GM12878 (cell line): ENCODE data around the gene SLC22A12. TPM values are rescaled to one million over a fixed set of nuclear protein-coding genes. Genes with fewer than 3 reads are reported as not detected.

Experiments
- ATAC-seq: fragments of 200-7000 bp; cut with Tn5 transposase; 3 replicates; pipeline ENCODE4 v1.9.1; 2020; ENCODE audit warnings: mild to moderate bottlenecking, moderate library complexity
- BruUV-seq: library from RNA; stranded (reverse); fragments of 400-500 nt; replicated peaks from 2 replicates; lab custom pipeline; 2021; lab: Mats Ljungman, UMichigan
- CTCF ChIA-PET: fragments of 300-600 bp; sonication (Branson Sonifier 250); formaldehyde crosslinking; extraction: SDS; loops from one replicate; lab custom pipeline; 2021; ENCODE audit warnings: inconsistent platforms; lab: Yijun Ruan, JAX
- POLR2A ChIA-PET: fragments of 350-600 bp; formaldehyde crosslinking; extraction: SDS; loops from one replicate; lab custom pipeline; 2021; ENCODE audit warnings: inconsistent platforms; lab: Charles Lee
- RAD21 ChIA-PET: fragments of 300-600 bp; sonication (Branson Sonifier 250); formaldehyde crosslinking; loops from one replicate; lab custom pipeline; 2023; ENCODE audit warnings: antibody characterized with exemption; ENCODE audit not compliant: unreplicated experiment; lab: Charles Lee
- SMC1A ChIA-PET: fragments of 300-600 bp; sonication (Branson Sonifier 250); formaldehyde crosslinking; loops from one replicate; lab custom pipeline; 2023; ENCODE audit not compliant: unreplicated experiment, uncharacterized antibody; lab: Charles Lee
- DNase-seq: peaks from one replicate; pipeline ENCODE4 v3.0.0-alpha.2; 2011; ENCODE audit warnings: low read depth, low spot score
- FAIRE-seq: peaks from 3 replicates; lab custom pipeline; 2011; peaks lifted over from hg19 to GRCh38; lab: Jason Lieb, UNC
- H2AFZ ChIP-seq: 2 replicates; pipeline ENCODE4 v1.6.0; 2011; ENCODE audit warnings: low read depth, low read length, control low read depth; ENCODE audit not compliant: control insufficient read depth
- H3K27ac ChIP-seq: 2 replicates; pipeline ENCODE4 v1.5.1; 2011; ENCODE audit warnings: control low read depth; ENCODE audit not compliant: control insufficient read depth, insufficient read depth
- H3K27me3 ChIP-seq, 2 experiments: replicated peaks in 1 of 2; 2 replicates each; pipeline versions ENCODE4 v1.6.0 to v1.6.1; 2011; ENCODE audit warnings: low read length in 1 of 2; ENCODE audit not compliant: control insufficient read depth in 2 of 2, insufficient read depth in 2 of 2
- H3K36me3 ChIP-seq, 2 experiments: 2 replicates each; pipeline ENCODE4 v1.5.1; 2011; ENCODE audit warnings: low read length in 1 of 2; ENCODE audit not compliant: control insufficient read depth in 2 of 2, insufficient read depth in 2 of 2
- H3K4me1 ChIP-seq: 2 replicates; pipeline ENCODE4 v1.6.1; 2011; ENCODE audit warnings: mild to moderate bottlenecking, low read length, moderate library complexity, mixed read lengths; ENCODE audit not compliant: control insufficient read depth, insufficient read depth
- H3K4me2 ChIP-seq: 2 replicates; pipeline ENCODE4 v1.6.0; 2011; ENCODE audit warnings: control low read depth; ENCODE audit not compliant: control insufficient read depth, insufficient read depth
- H3K4me3 ChIP-seq: fragments of 200-600 bp; sonication (generic); 2 replicates; pipeline ENCODE4 v1.5.1; 2016
- H3K79me2 ChIP-seq: 2 replicates; pipeline ENCODE4 v1.6.0; 2011; ENCODE audit warnings: low read length; ENCODE audit not compliant: control insufficient read depth, insufficient read depth
- H3K9ac ChIP-seq: 2 replicates; pipeline ENCODE4 v1.8.0; 2011; ENCODE audit warnings: low read length, control low read depth, mixed read lengths; ENCODE audit not compliant: control insufficient read depth, insufficient read depth
- H3K9me3 ChIP-seq: replicated peaks from 3 replicates; pipeline ENCODE4 v1.5.1; 2011; ENCODE audit warnings: mild to moderate bottlenecking, low read length; ENCODE audit not compliant: control insufficient read depth, insufficient read depth
- H4K20me1 ChIP-seq: 2 replicates; pipeline ENCODE4 v1.6.0; 2011; ENCODE audit not compliant: control insufficient read depth, insufficient read depth
- E4F1 ChIP-seq: fragments of 450-650 bp; IDR thresholded peaks from 2 replicates; pipeline ENCODE4 v1.6.1; 2018; ENCODE audit warnings: borderline replicate concordance, mild to moderate bottlenecking; ENCODE audit not compliant: partially characterized antibody
- HCFC1 ChIP-seq: fragments of 150-350 bp; IDR thresholded peaks from 2 replicates; pipeline ENCODE4 v1.6.1; 2014; ENCODE audit warnings: low read length
- IKZF1 ChIP-seq: fragments of 450-650 bp; conservative IDR thresholded peaks from 2 replicates; pipeline ENCODE4 v1.6.1; 2017; ENCODE audit warnings: antibody characterized with exemption, mild to moderate bottlenecking
- MAX ChIP-seq: IDR thresholded peaks from 2 replicates; pipeline ENCODE4 v1.6.1; 2012; ENCODE audit warnings: low read depth, low read length, improper control_type of control experiment
- SIX5 ChIP-seq: IDR thresholded peaks from 2 replicates; pipeline ENCODE4 v1.6.1; 2011; ENCODE audit warnings: mild to moderate bottlenecking, low read depth, low read length, moderate library complexity; ENCODE audit not compliant: severe bottlenecking
- TCF12 ChIP-seq: IDR thresholded peaks from 2 replicates; pipeline ENCODE4 v1.6.1; 2011; ENCODE audit warnings: low read depth, mild to moderate bottlenecking, low read length
- ZZZ3 ChIP-seq: IDR thresholded peaks from 2 replicates; pipeline ENCODE4 v1.6.1; 2011; ENCODE audit warnings: low read depth; ENCODE audit not compliant: control insufficient read depth, insufficient read length
- WGBS: methylation state at CpG from one replicate; pipeline ENCODE4 v1.1.6; 2016; ENCODE audit warnings: low lambda C conversion rate; ENCODE audit not compliant: insufficient replicate concordance, insufficient coverage; ENCODE audit errors: missing lambda C conversion rate; 5-methylcytosine and 5-hydroxymethylcytosine counted together
- in situ Hi-C: fragments of 300-500 bp; cut with MboI; formaldehyde crosslinking; loops from 9 replicates; pipeline ENCODE4 v1.14.3; 2018; ENCODE audit warnings: mixed read lengths
- intact Hi-C: fragments of 100-400 bp; cut with micrococcal nuclease; formaldehyde crosslinking; loops from one replicate; pipeline ENCODE4 v1.14.2; 2022; ENCODE audit not compliant: unreplicated experiment
- polyA plus RNA-seq, 11 experiments: library from polyadenylated mRNA; depleted of rRNA in 4 of 11; unstranded in 6 of 11; stranded (reverse) in 5 of 11; fragments of >200 nt; fragmentation: Nextera tagmentation in 4 of 11; fragmentation: Illumina TruSeq in 1 of 11; extraction: Ambion mirVana in 4 of 11; extraction: Trizol in 1 of 11; gene quantifications; 1 replicate in 1 of 11; 2 replicates in 10 of 11; pipeline versions ENCODE4 v1.2.1 to v1.2.3, GENCODE V29; 2011 to 2016; ENCODE audit warnings: inconsistent platforms in 2 of 11, missing spikeins in 2 of 11, low read depth in 1 of 11
- total RNA-seq, 4 experiments: library from RNA; depleted of rRNA in 3 of 4; stranded (reverse); fragments of >200 nt in 3 of 4; fragmentation: Illumina TruSeq in 1 of 4; extraction: Trizol in 1 of 4; gene quantifications; 2 replicates each; pipeline versions ENCODE4 v1.2.1 to v1.2.3, GENCODE V29; 2013 to 2021

SLC22A12 gene
- total and polyA plus RNA-seq, 10 of the 15 experiments (the other 5 are each of a cell fraction or from before 2014, with no cell fraction given), result not detected

- no peaks in the 10 kb centered on the region for H3K36me3 ChIP-seq
- in situ Hi-C loops (loop anchor here (5.0 kb wide), 1 partner anchor 52 kb away; no protein-coding TSS in a partner anchor), intact Hi-C loops (no loop called here)
- no peak overlapping the region for H3K4me2 ChIP-seq
- TF ChIP-seq E4F1 (no peak), MAX (no peak)
- no peaks in the 10 kb centered on the region for H3K9me3 ChIP-seq
- H3K79me2 ChIP-seq, result no peaks in the 10 kb centered on the region
- H3K27ac ChIP-seq, result no peak overlapping the region
- no peak overlapping the region for H3K4me3 ChIP-seq
- H3K4me1 ChIP-seq, result no peaks in the 10 kb centered on the region
- ATAC-seq (no peak), DNase-seq (no peak), FAIRE-seq (no peak)
- ChIA-PET RAD21 (no interaction called here), POLR2A (no interaction called here), CTCF (interaction anchor here (0.6 kb wide), 1 partner anchor 543 kb away, joined by 3 read pairs; no protein-coding TSS in a partner anchor), SMC1A (no interaction called here)
- 0% methylated on average over 4 of the region's 4 CpGs for WGBS
- H3K9ac ChIP-seq, result no peak overlapping the region
- H3K27me3 ChIP-seq, result no peaks in the 10 kb centered on the region
- no peak overlapping the region for H2AFZ ChIP-seq
- no peaks in the 10 kb centered on the region for H4K20me1 ChIP-seq
- BruUV-seq, result no TSS peak
These were observed 28.2 kb downstream of the SLC22A12 start for GRCh38 chr11:64619196-64619595.

DNA sequence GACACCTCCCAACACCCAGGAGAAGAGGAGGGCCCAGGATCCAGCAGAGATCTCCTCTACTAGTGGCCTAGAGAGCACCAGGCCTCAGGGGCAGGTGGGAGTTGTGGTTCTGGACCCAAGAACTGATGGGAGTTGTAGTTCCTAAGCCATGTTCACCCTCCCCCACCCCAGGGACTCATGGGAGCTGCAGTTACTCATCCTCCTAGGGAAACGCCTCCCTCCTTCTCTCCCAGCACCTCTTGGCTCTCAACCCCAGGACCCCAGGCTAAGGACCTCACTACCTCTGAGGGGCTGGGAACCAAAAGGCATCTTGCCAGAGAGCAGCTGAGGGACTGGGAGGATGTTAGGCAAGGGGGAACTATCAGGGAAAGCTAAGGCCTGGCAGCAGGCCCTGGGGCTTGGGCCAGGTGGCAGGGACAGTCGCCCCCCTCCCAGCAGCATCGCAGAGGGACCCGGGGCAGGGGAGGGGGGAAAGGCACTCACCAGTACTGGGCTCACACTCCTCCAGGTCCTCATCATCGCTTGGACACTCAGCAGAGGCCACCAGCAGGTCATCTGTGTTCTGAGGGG, 28.9 kb downstream of the SLC22A12 start:
- in situ Hi-C loops, result loop anchor here (5.0 kb wide), 1 partner anchor 53 kb away; no protein-coding TSS in a partner anchor
- no peak overlapping the region for H2AFZ ChIP-seq
- CTCF ChIA-PET, result interaction anchor here (0.6 to 0.8 kb wide), 3 partner anchors 27 to 544 kb away, joined by 3 read pairs; no protein-coding TSS in a partner anchor
- no peak for FAIRE-seq
- no peak overlapping the region for H3K9ac ChIP-seq
- H3K27ac ChIP-seq, result no peak overlapping the region
- intact Hi-C loops, result no loop called here
- no peak overlapping the region for H3K4me2 ChIP-seq
- no peaks in the 10 kb centered on the region for H4K20me1 ChIP-seq
- WGBS, result 5% methylated on average over 2 of the region's 5 CpGs
- H3K9me3 ChIP-seq, result no peaks in the 10 kb centered on the region
- TF ChIP-seq HCFC1 (peak; percentile 69), MAX (no peak), IKZF1 (0 out of 2 replicates have a peak, but pooled peaks have one; percentile 40), TCF12 (no peak), ZZZ3 (no peak), SIX5 (peak; percentile 68)
- TF ChIP-seq, all 136 proteins: peak for 3
- Histone ChIP-seq H3K4me1 (peaks cover 1% of the 10 kb centered on the region), H3K27me3 (no peaks in the 10 kb centered on the region), H3K4me3 (no peak overlapping the region), H3K36me3 (no peaks in the 10 kb centered on the region), H3K79me2 (no peaks in the 10 kb centered on the region)
- peak; percentile 43 for ATAC-seq
- ChIA-PET SMC1A (interaction anchor here (1.1 kb wide), 1 partner anchor 19 kb away, joined by 4 read pairs; no protein-coding TSS in a partner anchor), RAD21 (no interaction called here), POLR2A (no interaction called here)
- no TSS peak for BruUV-seq
- DNase-seq, result no peak
